Measurements from ENCODE around the gene NPHP4. TPM values are rescaled to one million over a fixed set of nuclear protein-coding genes. Genes with fewer than 3 reads are reported as not detected.

Gene NPHP4
- polyA plus RNA-seq, 3 donors = 0.39 to 13.7 (median 1.2) TPM

GRCh38 chr1:5989286-5989605 is 3.0 kb downstream of the NPHP4 start:
- peaks cover 20 to 24% of the 10 kb centered on the region in 2 donors for H3K4me1 ChIP-seq (ENCODE audit: control insufficient read depth in 1 of 2, insufficient read depth in 2 of 2, low read length in 2 of 2)
- DNase-seq = no peak
- H3K79me2 ChIP-seq (ENCODE audit: insufficient read depth, low read length) = peaks cover 7% of the 10 kb centered on the region
- H3K4me2 ChIP-seq (replicated peaks; ENCODE audit: extremely low read depth, low read length, poor library complexity, severe bottlenecking) = no peak overlapping the region
- Mint-ChIP-seq H3K4me1 (peaks cover 21% of the 10 kb centered on the region), H3K27ac (peak overlapping the region in 1 of 7 donors; percentile 8), H3K9me3 (peaks cover 0 to 2% (median 0%) of the 10 kb centered on the region in 7 donors), H3K4me3 (no peak overlapping the region), H3K36me3 (peaks cover 8 to 14% of the 10 kb centered on the region in 2 donors), H3K27me3 (ENCODE audit: low read depth in 3 of 3) (peaks cover 0 to 1% (median 0%) of the 10 kb centered on the region in 3 donors)
- H3K36me3 ChIP-seq (replicated peaks in 1 of 2; ENCODE audit: control insufficient read depth in 1 of 2, insufficient read depth in 2 of 2, low read length in 2 of 2) = peaks cover 0 to 7% of the 10 kb centered on the region in 2 donors
- no peak overlapping the region for H3K4me3 ChIP-seq (replicated peaks in 1 of 3; ENCODE audit: low read depth in 2 of 3, low read length in 3 of 3)
- H3K27me3 ChIP-seq (ENCODE audit: control insufficient read depth in 2 of 2, insufficient read depth in 2 of 2, low read length in 2 of 2) = no peaks in the 10 kb centered on the region
- no peak overlapping the region for H3K9ac ChIP-seq (ENCODE audit: insufficient read depth, low read length, poor library complexity, severe bottlenecking)
- TF ChIP-seq CTCF (IDR thresholded peaks at IDR 0.05) = no peak
- WGBS (ENCODE audit: insufficient coverage) = 93% methylated on average over 3 of the region's 5 CpGs
- no peak overlapping the region for H2AFZ ChIP-seq (ENCODE audit: insufficient read depth, low read depth, low read length, poor library complexity, severe bottlenecking)
- H3K27ac ChIP-seq (ENCODE audit: low read depth in 1 of 2, low read length in 2 of 2) = no peak overlapping the region
- intact Hi-C loops (cut with micrococcal nuclease) = no loop called here
- peaks cover 13% of the 10 kb centered on the region for H4K20me1 ChIP-seq (ENCODE audit: insufficient read depth, low read length)
- no peaks in the 10 kb centered on the region for H3K9me3 ChIP-seq (replicated peaks in 1 of 2; ENCODE audit: control insufficient read depth in 1 of 2, insufficient read depth in 1 of 2, low read length in 2 of 2)

GRCh38 chr1:5988596-5989285 is 3.5 kb downstream of the NPHP4 start:
- no peak for DNase-seq

More at GRCh38 chr1:5988596-5989285, 3.5 kb downstream of the NPHP4 start:
- H3K9ac ChIP-seq (ENCODE audit: insufficient read depth, low read length, poor library complexity, severe bottlenecking) = no peak overlapping the region
- no peak overlapping the region for H3K27ac ChIP-seq (ENCODE audit: low read depth in 1 of 2, low read length in 2 of 2)
- no peaks in the 10 kb centered on the region for H3K9me3 ChIP-seq (replicated peaks in 1 of 2; ENCODE audit: control insufficient read depth in 1 of 2, insufficient read depth in 1 of 2, low read length in 2 of 2)
- intact Hi-C loops (cut with micrococcal nuclease) = no loop called here
- H3K4me1 Mint-ChIP-seq = peaks cover 16% of the 10 kb centered on the region
- TF ChIP-seq CTCF (IDR thresholded peaks at IDR 0.05) = no peak
- H2AFZ ChIP-seq (ENCODE audit: insufficient read depth, low read depth, low read length, poor library complexity, severe bottlenecking) = no peak overlapping the region
- H4K20me1 ChIP-seq (ENCODE audit: insufficient read depth, low read length) = peaks cover 8% of the 10 kb centered on the region
- H3K27ac Mint-ChIP-seq = peak overlapping the region in 1 of 7 donors; percentile 8
- H3K27me3 Mint-ChIP-seq (ENCODE audit: low read depth in 3 of 3) = peaks cover 0 to 1% (median 0%) of the 10 kb centered on the region in 3 donors
- H3K36me3 Mint-ChIP-seq = peaks cover 8 to 15% of the 10 kb centered on the region in 2 donors
- no peaks in the 10 kb centered on the region for H3K27me3 ChIP-seq (ENCODE audit: control insufficient read depth in 2 of 2, insufficient read depth in 2 of 2, low read length in 2 of 2)
- no peak overlapping the region for H3K4me2 ChIP-seq (replicated peaks; ENCODE audit: extremely low read depth, low read length, poor library complexity, severe bottlenecking)
- WGBS (ENCODE audit: insufficient coverage) = 93% methylated on average over 12 of the region's 14 CpGs
- peaks cover 15 to 19% of the 10 kb centered on the region in 2 donors for H3K4me1 ChIP-seq (ENCODE audit: control insufficient read depth in 1 of 2, insufficient read depth in 2 of 2, low read length in 2 of 2)
- no peak overlapping the region for H3K4me3 ChIP-seq (replicated peaks in 1 of 3; ENCODE audit: low read depth in 2 of 3, low read length in 3 of 3)
- H3K36me3 ChIP-seq (replicated peaks in 1 of 2; ENCODE audit: control insufficient read depth in 1 of 2, insufficient read depth in 2 of 2, low read length in 2 of 2) = peaks cover 0 to 9% of the 10 kb centered on the region in 2 donors
- H3K4me3 Mint-ChIP-seq = no peak overlapping the region
- H3K9me3 Mint-ChIP-seq = peaks cover 0 to 2% (median 0%) of the 10 kb centered on the region in 7 donors
- H3K79me2 ChIP-seq (ENCODE audit: insufficient read depth, low read length) = peaks cover 5% of the 10 kb centered on the region
